Central memory CD8-positive, alpha-beta T cell (primary cell): ENCODE results near the gene MEF2A.

Experiments
- ATAC-seq: fragments of 150-1000 bp; cut with Tn5 transposase; replicated peaks from 2 replicates; pipeline ENCODE4 v1.10.0; 2022; ENCODE audit warnings: mild to moderate bottlenecking, moderate FRiP score, moderate number of reproducible peaks; ENCODE audit not compliant: poor library complexity, severe bottlenecking; ENCODE audit errors: extremely low read depth
- DNase-seq, 2 donors: peaks; one replicate each; pipeline ENCODE4 v3.0.0; 2021; ENCODE audit warnings: low spot score in 2 of 2
- H3K27ac Mint-ChIP-seq: one replicate; pipeline ENCODE4 v1.8.0; 2022; ENCODE audit warnings: low read depth, mild to moderate bottlenecking, moderate library complexity, mixed read lengths
- H3K27me3 Mint-ChIP-seq: one replicate; pipeline ENCODE4 v1.8.0; 2022; ENCODE audit warnings: mixed read lengths
- H3K36me3 Mint-ChIP-seq: one replicate; pipeline ENCODE4 v1.8.0; 2022; ENCODE audit warnings: mild to moderate bottlenecking, moderate library complexity, mixed read lengths; ENCODE audit not compliant: insufficient read depth
- H3K4me1 Mint-ChIP-seq: one replicate; pipeline ENCODE4 v1.8.0; 2022; ENCODE audit warnings: mixed read lengths
- H3K4me3 Mint-ChIP-seq: one replicate; pipeline ENCODE4 v1.8.0; 2022; ENCODE audit warnings: mild to moderate bottlenecking, moderate library complexity, mixed read lengths
- H3K9me3 Mint-ChIP-seq: one replicate; pipeline ENCODE4 v1.8.0; 2022; ENCODE audit warnings: mixed read lengths

The MEF2A gene

DNA sequence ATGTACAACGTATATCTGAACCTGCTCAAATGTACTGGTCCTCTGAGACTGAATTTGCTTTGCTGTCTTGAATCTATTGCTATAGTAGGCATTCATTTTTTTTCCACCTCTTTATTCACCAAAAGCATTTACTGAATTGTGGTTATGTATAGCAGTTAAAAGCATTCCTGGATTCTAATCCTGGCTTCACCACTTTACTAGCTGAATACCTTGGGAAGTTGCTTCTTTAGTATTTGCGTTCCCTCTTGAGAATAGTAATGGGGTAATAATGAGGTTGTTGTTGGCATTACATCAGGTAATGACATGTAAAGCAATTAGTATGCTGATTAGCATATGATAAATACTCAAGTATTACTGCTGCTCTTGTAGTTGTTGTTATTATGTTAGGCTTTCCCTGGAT, 29.1 kb downstream of the MEF2A start:
- H3K9me3 Mint-ChIP-seq: no peaks in the 10 kb centered on the region
- H3K36me3 Mint-ChIP-seq: no peaks in the 10 kb centered on the region
- ATAC-seq: no peak
- DNase-seq: no peak
- peaks cover 49% of the 10 kb centered on the region for H3K4me1 Mint-ChIP-seq
- H3K27ac Mint-ChIP-seq: no peak overlapping the region
- H3K27me3 Mint-ChIP-seq: no peaks in the 10 kb centered on the region
- no peak overlapping the region for H3K4me3 Mint-ChIP-seq

DNA sequence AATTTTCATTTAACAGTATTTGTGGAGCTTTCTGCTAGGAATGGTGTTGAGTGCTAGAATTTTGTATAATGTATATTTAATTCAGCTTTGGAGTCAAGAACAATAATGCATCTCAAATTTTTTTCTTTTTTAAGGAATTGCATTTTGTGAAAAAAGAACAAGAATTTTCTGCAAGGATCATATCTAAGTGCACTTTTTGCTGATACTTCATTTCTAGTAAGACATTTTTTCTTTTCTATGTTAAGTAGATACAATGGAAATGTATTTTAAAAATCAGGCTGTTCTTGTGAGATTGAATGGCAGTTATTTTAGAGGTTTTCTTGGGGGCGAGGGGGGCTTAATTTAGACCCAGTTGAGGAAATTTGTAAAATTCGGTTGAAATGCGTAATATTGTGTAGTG, 32.5 kb downstream of the MEF2A start:
- H3K36me3 Mint-ChIP-seq: peaks cover 7% of the 10 kb centered on the region

DNA sequence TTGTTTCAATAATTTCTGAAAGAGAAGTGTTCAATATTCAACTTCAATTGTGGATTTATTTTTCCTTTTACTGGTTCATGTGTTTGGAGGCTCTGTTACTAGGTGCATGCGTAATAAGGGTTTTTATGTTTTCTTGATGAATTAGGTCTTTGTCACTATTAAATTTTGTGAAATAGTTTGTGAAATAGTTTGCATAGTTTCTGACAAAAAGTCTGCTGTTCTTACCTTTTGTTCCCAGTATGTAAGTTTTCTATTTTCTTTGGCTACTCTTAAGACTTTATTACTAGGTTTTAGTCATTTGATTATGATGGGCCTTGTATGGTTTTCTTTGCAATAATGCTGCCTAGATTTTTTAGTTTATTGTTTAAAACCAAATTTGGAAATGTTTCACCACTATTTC, 38.0 kb downstream of the MEF2A start:
- peaks cover 8% of the 10 kb centered on the region for H3K36me3 Mint-ChIP-seq
- no peaks in the 10 kb centered on the region for H3K27me3 Mint-ChIP-seq
- no peak for ATAC-seq
- no peak for DNase-seq
- H3K4me1 Mint-ChIP-seq: peaks cover 55% of the 10 kb centered on the region
- H3K27ac Mint-ChIP-seq: peak overlapping the region; percentile 56
- H3K9me3 Mint-ChIP-seq: no peaks in the 10 kb centered on the region
- H3K4me3 Mint-ChIP-seq: no peak overlapping the region

More for the DNA sequence above, 32.5 kb downstream of the MEF2A start:
- peaks cover 38% of the 10 kb centered on the region for H3K4me1 Mint-ChIP-seq
- H3K4me3 Mint-ChIP-seq: no peak overlapping the region
- H3K27me3 Mint-ChIP-seq: no peaks in the 10 kb centered on the region
- DNase-seq (no peak), ATAC-seq (no peak)
- no peak overlapping the region for H3K27ac Mint-ChIP-seq
- H3K9me3 Mint-ChIP-seq: no peaks in the 10 kb centered on the region

DNA sequence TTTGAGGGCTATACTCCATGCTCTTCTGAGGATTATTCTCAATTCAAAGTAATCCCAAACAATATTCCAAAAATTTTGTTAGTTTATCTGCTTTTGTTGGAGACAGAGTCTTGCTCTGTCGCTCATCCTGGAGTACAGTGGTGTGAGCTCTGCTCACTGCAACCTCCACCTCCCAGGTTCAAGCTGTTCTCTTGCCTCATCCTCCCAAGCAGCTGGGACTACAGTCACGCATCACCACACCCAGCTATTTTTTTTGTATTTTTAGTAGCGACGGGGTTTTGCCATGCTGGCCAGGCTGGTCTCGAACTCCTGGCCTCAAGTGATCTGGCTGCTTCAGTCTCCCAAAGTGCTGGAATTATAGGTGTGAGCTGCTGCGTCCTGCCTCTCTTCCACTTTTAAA, 39.1 kb downstream of the MEF2A start:
- Mint-ChIP-seq H3K36me3 (peaks cover 8% of the 10 kb centered on the region), H3K27ac (peak overlapping the region; percentile 56), H3K4me3 (no peak overlapping the region), H3K27me3 (no peaks in the 10 kb centered on the region), H3K9me3 (no peaks in the 10 kb centered on the region), H3K4me1 (peaks cover 54% of the 10 kb centered on the region)
- ATAC-seq: no peak
- DNase-seq: no peak

DNA sequence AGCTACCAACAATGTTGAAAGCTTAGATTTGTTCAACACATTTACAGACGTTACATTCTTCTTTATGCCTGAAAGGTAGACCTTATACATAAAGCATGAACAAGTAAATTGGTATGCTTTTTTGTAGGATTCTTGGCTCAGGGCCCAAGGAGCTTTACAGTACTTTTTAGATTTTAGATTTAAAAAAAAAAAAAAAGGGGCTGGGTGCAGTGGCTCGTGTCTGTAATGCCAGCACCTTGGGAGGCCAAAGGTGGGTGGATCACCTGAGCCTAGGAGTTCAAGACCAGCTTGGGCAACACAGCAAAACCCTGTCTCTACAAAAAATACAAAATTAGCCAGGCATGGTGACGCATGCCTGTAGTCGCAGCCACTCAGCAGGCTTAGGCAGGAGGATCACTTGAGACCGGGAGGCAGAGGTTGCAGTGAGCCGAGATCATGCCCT, 39.7 kb downstream of the MEF2A start:
- ATAC-seq: no peak
- H3K9me3 Mint-ChIP-seq: no peaks in the 10 kb centered on the region
- H3K27ac Mint-ChIP-seq: no peak overlapping the region
- H3K36me3 Mint-ChIP-seq: peaks cover 4% of the 10 kb centered on the region
- no peak for DNase-seq
- H3K4me3 Mint-ChIP-seq: no peak overlapping the region
- H3K4me1 Mint-ChIP-seq: peaks cover 54% of the 10 kb centered on the region
- no peaks in the 10 kb centered on the region for H3K27me3 Mint-ChIP-seq

DNA sequence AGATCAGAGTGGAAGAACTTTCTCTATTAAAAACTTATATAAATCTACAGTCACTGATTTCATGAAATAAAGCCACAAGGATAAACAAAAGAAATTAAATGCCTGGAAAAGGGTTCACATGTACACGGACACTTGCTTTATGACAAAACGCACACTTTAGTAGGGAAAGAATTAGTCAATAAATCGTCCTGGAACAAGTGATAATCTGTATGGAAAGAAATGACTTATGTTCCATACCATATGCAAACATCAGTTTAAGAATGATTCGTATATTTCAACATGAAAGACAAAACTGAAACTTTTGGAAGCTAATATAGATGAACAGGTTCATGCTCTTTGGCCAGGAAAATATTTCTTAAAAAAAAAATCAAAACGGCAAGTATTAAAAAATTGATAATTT, 40.2 kb downstream of the MEF2A start:
- Mint-ChIP-seq H3K27me3 (no peaks in the 10 kb centered on the region), H3K4me3 (no peak overlapping the region), H3K27ac (no peak overlapping the region), H3K4me1 (peaks cover 54% of the 10 kb centered on the region), H3K9me3 (no peaks in the 10 kb centered on the region), H3K36me3 (peaks cover 4% of the 10 kb centered on the region)
- ATAC-seq (no peak), DNase-seq (no peak)

DNA sequence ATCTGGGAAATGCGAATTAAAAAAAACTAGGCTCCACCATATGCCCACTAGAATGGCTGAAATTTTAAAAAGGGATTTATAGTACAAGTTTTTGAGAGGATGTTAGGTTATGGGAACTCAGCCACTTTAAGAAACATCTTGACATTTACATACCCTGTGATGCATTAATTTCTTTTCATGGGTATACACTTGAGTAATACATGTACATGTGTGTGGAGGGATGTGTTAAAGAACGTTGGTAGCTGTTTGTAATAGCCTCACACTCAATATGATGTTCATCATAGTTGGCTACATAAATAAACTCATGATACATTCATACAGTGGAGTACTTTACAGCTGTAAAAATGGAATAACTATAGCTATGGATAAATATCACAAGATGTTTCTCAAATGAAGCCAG, 40.9 kb downstream of the MEF2A start:
- DNase-seq (no peak), ATAC-seq (no peak)
- no peaks in the 10 kb centered on the region for H3K9me3 Mint-ChIP-seq
- no peak overlapping the region for H3K27ac Mint-ChIP-seq
- no peak overlapping the region for H3K4me3 Mint-ChIP-seq
- no peaks in the 10 kb centered on the region for H3K27me3 Mint-ChIP-seq
- H3K36me3 Mint-ChIP-seq: peaks cover 3% of the 10 kb centered on the region
- H3K4me1 Mint-ChIP-seq: peaks cover 52% of the 10 kb centered on the region

DNA sequence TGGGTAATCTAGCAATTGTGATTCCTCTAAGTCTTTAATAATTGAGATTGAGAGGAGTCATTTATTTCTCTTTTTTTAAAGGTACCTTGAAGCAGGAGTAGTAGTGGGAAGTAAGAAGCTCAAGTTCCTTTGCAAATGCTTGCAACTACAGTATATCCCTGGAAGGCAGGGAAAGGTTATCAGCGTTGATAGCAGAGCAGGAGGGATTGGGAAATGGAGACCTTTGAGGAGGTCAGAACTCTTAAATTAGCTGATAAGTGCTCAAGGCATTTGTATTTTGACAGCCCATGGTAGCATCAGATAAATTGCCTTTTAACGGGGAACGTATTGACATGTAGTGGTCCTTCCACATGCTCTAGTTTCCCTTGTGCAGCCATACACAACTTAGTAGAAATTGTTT, 47.7 kb downstream of the MEF2A start:
- peaks cover 3% of the 10 kb centered on the region for H3K36me3 Mint-ChIP-seq

DNA sequence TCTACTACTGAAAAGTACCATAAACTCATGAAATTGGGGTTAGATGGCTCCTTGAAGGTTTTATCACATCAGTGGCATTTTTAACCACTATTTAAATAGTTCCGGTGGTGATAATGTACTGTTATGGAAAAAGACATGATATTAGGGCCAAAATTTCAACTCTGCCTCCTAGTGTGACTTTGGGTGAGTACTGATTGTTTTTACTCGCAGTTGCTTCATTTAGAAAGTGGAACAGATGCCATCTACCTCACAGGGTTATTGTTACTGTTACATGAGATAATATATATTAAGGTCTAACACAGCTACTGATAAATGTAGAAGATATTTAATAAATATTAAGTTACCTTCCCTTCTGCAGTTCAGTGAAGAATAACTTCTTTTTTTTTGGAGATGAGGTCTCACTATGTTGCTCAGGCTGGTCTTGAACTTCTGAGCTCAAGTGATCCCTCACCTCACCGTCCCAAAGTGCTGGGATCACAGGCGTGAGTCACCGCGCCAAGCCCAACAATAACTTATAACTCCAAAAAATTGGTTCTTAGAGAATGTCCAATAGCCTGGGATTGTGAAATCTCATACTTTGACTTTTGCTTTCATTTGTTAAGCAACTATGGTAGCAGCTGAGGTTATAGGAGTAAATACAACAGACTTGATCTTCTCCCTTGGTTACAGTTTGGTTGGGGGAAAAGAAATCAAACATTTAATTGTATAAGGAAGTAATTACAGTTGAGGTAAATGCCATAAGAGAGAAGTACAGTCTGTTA, 48.3 kb downstream of the MEF2A start:
- no peak overlapping the region for H3K27ac Mint-ChIP-seq
- H3K36me3 Mint-ChIP-seq: peaks cover 3% of the 10 kb centered on the region
- H3K27me3 Mint-ChIP-seq: no peaks in the 10 kb centered on the region
- H3K9me3 Mint-ChIP-seq: no peaks in the 10 kb centered on the region
- ATAC-seq (no peak), DNase-seq (no peak)
- H3K4me1 Mint-ChIP-seq: peaks cover 41% of the 10 kb centered on the region
- no peak overlapping the region for H3K4me3 Mint-ChIP-seq

More for the DNA sequence above, 47.7 kb downstream of the MEF2A start:
- Mint-ChIP-seq H3K4me3 (no peak overlapping the region), H3K27ac (no peak overlapping the region), H3K27me3 (no peaks in the 10 kb centered on the region), H3K4me1 (peaks cover 36% of the 10 kb centered on the region), H3K9me3 (no peaks in the 10 kb centered on the region)
- DNase-seq: no peak
- ATAC-seq: no peak

DNA sequence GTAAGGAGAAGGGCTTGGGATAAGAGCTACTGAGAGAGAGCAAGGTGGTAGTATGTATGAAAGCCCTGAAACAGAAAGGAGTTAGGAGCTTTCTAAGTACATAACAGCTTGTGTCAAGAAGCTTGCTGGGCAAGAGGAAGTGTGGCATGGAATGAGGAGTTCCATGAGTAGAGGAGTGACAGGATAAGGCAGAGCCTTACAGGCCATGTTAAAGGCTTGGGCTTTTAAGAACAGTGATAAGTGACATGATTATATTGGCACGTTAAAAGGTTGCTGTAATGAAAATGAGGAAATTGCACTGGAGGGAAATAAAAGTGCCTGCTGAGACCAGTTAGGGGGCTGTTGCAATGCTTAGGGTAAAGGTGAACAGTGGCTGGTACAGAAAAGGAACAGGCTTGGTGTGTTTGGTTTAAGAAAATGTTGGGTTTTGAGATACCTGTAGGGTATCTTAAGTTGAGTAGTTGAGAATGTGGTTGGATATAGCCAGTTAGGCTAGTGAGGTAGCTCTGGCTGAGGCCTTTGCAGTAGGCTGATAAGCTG, 49.0 kb downstream of the MEF2A start:
- no peaks in the 10 kb centered on the region for H3K9me3 Mint-ChIP-seq
- H3K36me3 Mint-ChIP-seq: peaks cover 3% of the 10 kb centered on the region
- no peak for DNase-seq
- peaks cover 49% of the 10 kb centered on the region for H3K4me1 Mint-ChIP-seq
- H3K27me3 Mint-ChIP-seq: no peaks in the 10 kb centered on the region
- no peak overlapping the region for H3K27ac Mint-ChIP-seq
- ATAC-seq: no peak
- no peak overlapping the region for H3K4me3 Mint-ChIP-seq

DNA sequence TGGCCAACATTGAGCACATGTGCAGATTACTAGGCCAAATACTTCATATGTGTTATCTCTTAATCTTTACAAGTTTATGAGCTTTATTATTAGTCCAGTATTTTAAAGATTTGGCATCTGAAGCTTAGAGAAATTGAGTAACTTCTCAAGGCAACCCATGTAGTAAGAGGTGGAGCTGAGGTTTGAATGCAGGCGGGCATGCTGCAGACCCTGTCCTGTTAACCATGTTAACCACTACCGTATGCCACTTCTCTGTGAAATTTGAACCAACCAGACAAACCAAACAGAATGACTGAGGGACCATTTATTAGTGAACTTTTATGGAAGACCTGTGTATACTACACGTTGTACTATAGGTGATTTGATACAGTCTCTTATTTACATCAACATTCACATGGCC, 49.7 kb downstream of the MEF2A start:
- Mint-ChIP-seq H3K4me3 (no peak overlapping the region), H3K9me3 (no peaks in the 10 kb centered on the region), H3K4me1 (peaks cover 54% of the 10 kb centered on the region), H3K27ac (no peak overlapping the region), H3K36me3 (peaks cover 3% of the 10 kb centered on the region), H3K27me3 (no peaks in the 10 kb centered on the region)
- no peak for DNase-seq
- ATAC-seq: no peak

DNA sequence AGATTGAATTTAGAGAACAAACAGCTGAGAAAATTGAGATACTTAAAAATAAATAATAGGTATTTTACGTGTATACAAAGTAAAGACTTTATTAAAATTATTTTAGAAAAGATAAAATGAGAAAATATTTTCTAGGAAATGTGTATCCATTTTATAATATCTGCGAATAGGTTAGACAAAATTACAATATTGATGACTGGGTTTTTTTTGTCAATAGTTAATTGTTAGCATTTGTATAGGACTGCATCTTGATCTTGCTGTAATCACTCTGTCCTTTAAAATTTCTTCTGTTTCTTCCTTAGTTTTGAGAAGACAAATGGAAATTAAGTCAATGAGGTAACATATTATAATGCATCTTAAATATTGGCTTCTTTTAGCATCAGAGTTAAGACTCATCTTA, 50.3 kb downstream of the MEF2A start:
- H3K9me3 Mint-ChIP-seq: no peaks in the 10 kb centered on the region
- DNase-seq (no peak), ATAC-seq (no peak)
- no peak overlapping the region for H3K27ac Mint-ChIP-seq
- no peaks in the 10 kb centered on the region for H3K27me3 Mint-ChIP-seq
- H3K4me3 Mint-ChIP-seq: no peak overlapping the region
- H3K36me3 Mint-ChIP-seq: peaks cover 3% of the 10 kb centered on the region
- H3K4me1 Mint-ChIP-seq: peaks cover 54% of the 10 kb centered on the region

DNA sequence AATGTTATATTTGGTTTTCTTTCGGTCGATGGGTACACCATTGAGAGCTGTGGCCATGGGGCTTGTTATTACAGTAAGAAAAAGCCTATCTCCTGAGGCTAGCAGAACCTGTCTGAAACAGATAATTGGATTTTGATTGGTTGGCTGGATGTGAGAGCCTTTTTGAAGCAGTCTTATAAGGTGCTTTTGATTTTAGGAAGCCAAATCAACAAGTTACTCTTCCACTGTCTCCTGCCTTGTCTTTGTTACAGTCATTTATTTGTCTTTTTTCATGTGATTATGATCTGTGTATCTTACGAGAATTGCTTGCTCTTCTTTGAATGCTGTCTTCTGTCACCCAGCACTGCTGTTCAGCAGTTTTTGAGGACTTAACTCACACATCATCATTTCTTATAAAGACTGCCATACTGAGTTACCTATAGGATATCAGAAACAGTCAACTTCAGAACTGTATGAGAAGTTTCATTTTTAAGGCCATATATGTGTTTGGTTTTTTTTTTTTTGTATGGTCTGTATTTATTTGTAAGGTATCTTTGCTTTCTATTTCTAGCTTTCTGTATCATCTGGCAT, 51.1 kb downstream of the MEF2A start:
- no peaks in the 10 kb centered on the region for H3K9me3 Mint-ChIP-seq
- H3K4me3 Mint-ChIP-seq: no peak overlapping the region
- H3K4me1 Mint-ChIP-seq: peaks cover 50% of the 10 kb centered on the region
- no peak overlapping the region for H3K27ac Mint-ChIP-seq
- H3K36me3 Mint-ChIP-seq: peaks cover 1% of the 10 kb centered on the region
- H3K27me3 Mint-ChIP-seq: no peaks in the 10 kb centered on the region
- DNase-seq: no peak
- ATAC-seq: no peak
